Stimulated activated CD4-positive, alpha-beta T cell treated with anti-CD3 and anti-CD28 coated beads, Interleukin-4, amount 100 ng/mL, for 48 hours (primary cell): ENCODE data around the gene TSHR.

ENCODE experiments used
- DNase-seq, 2 donors: peaks; one replicate each; pipeline ENCODE4 v3.0.0-alpha.2; 2020; ENCODE audit warnings: low read depth in 2 of 2

Gene TSHR

DNA sequence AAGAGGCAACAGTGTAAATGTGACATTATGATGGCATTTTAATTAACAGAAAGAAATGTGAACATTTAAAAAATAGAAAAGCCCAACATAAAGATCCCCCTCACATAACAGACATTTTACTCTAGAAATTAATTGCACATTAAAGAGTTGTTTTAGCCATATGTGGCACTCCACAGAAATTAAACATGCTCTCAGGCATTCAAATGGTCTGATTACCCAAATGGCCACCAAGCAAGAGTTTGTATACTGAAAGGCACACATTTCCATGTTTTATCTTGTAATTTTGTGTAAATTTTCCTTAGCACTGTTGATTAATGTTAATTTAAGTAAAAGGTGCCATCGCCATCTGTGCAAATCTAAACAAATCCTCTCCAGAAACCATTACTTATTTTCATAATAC, 221.8 kb downstream of the TSHR start:
- no peak for DNase-seq

DNA sequence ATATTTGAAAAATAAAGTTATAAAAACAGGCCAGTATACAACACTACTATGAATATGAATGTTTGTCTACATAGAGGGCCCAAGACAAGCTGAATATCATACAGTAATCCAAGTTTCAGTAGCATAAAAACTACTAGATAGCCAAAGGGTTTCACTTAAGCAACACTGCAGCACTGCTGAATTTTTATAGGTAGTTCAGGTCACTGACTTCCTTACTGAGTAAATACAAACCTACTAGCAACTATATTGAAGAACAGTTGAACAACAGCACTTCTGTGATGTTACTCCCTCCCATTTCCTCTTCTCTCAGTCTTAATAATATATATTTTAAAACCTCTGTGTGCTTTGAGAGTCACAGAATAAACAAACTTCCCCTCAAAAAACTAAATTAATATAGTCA, 222.6 kb downstream of the TSHR start:
- DNase-seq: no peak

DNA sequence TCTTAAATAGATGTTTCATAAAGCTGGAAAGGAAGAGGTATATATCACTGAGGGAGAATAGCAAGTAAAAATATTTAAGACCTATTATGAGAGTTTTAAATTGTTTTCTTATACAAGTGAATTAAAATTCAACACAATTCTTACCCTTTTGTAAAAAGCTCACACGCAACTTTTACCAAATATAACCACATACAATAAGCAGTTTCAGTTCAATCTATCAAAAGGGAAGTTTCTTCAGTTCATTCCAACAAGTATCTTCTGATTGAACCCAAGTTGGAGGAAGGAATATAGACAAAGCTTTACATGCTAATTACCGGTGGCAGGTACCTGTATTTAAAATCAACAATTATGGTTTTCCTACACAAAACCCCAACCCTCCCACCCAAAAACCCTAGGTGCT, 224.2 kb downstream of the TSHR start:
- no peak for DNase-seq

DNA sequence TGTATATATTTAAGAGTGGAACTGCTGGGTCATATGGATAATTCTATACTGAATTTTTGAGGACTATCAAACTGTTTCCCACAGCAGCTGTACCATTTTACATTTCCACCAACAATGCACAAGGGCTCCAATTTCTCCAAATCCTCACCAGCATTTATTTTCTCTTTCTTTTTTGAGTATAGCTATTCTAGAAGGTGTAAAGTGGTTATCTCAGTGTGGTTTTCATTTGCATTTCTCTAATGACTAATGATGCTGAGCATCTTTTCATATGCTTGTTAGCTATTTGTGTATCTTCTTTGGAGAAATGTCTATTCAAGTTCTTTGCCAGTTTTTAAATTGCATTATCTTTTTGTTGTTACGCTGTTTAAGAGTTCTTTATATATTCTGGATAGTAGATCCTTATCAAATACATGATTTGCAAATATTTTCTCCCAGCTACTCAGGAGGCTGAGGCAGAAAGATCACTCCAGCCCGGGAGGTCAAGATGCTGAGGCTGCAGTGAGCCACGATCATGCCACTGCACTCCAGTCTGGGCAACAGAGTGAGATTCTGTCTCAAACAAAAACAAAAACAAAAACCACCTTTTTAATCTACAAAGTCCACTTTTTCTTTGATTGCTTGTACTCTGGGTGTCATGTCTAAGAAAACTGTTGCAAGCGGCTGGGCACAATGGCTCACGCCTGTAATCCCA, 232.6 kb downstream of the TSHR start:
- DNase-seq: no peak

DNA sequence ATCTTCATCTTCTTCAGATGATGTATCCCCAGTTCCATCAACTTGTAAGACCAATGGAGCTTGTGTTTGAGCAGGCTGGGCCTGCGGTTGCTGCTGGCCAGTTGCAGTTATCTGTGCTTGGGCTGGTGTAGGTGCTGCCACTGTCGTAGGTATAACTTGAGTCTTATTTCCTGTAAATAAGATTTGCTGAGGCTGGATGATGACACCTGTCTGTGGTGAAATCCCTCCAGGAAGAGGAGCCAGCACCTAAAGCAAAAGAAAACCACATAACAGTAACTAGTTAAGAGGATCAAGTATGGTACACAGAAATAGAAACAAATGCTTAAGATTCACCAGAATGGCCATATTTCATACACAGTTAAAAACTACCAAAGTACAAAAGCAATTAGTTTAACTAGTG, 237.2 kb downstream of the TSHR start:
- DNase-seq: no peak

DNA sequence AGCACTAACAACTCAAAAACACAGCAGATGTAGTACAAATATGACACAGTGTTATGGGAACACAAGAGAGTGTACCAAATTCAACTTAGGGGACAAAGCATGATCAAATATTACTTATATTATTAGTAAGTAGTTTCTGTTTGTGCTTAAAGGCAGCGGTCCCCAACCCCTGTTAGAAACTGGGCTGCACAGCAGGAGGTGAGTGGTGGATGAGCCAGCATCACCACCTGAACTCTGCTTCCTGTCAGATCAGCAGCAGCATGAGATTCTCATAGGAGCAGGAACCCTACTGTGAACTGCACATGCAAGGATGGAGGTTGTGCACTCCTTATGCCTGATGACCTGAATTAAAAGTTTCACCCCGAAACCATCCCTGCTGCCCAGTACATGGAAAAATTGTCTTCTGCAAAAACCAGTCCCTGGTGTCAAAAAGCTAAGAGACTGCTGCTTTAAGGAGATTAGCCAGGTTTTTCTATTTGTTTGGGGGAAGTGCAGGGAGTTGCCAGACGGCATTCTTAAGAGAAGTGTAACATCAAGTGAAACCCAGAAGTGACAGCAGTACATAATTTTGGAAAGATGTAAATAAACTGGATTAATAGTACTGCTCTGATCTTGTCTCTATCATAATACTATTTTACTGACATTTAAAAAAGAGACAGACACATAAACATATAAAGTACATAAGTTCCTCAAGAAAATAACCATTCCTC, 238.7 kb downstream of the TSHR start:
- no peak for DNase-seq
